Measurements from ENCODE around the gene ANO10.

DNA sequence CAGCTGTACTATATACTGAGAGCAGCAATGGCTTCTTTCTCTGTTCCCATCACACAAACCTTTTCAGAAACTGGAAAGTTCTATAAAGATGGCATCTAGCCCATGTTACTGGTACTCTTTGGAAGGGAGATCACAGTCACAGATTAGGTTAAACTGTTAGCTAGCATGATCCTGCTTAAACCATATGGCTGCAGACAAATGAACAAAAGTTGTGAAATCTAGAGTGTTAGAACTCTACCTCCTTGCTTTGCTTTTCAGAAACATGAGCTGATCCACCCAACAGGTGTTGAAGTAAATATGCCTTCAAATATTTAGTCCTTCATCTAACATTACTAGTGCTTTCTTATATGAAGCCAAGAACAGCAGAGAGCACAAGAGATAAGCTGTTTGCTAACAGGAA is 232.9 kb downstream of the ANO10 start:
- TF ChIP-seq, protein P1, sequence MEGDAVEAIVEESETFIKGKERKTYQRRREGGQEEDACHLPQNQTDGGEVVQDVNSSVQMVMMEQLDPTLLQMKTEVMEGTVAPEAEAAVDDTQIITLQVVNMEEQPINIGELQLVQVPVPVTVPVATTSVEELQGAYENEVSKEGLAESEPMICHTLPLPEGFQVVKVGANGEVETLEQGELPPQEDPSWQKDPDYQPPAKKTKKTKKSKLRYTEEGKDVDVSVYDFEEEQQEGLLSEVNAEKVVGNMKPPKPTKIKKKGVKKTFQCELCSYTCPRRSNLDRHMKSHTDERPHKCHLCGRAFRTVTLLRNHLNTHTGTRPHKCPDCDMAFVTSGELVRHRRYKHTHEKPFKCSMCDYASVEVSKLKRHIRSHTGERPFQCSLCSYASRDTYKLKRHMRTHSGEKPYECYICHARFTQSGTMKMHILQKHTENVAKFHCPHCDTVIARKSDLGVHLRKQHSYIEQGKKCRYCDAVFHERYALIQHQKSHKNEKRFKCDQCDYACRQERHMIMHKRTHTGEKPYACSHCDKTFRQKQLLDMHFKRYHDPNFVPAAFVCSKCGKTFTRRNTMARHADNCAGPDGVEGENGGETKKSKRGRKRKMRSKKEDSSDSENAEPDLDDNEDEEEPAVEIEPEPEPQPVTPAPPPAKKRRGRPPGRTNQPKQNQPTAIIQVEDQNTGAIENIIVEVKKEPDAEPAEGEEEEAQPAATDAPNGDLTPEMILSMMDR (IDR thresholded peaks at IDR 0.05; ENCODE audit: poor library complexity, severe bottlenecking), result no peak
- no peak for TF ChIP-seq EP300 (conservative IDR thresholded peaks at IDR 0.05; ENCODE audit: poor library complexity, severe bottlenecking)
- no peak for TF ChIP-seq EZH2 (IDR thresholded peaks at IDR 0.05; ENCODE audit: borderline replicate concordance, insufficient read depth, low read length, poor library complexity, severe bottlenecking)
- TF ChIP-seq POLR2AphosphoS5 (IDR thresholded peaks at IDR 0.05), result no peak
- no peak for TF ChIP-seq TAF1 (IDR thresholded peaks at IDR 0.05; ENCODE audit: low read depth)
- TF ChIP-seq, protein P2, sequence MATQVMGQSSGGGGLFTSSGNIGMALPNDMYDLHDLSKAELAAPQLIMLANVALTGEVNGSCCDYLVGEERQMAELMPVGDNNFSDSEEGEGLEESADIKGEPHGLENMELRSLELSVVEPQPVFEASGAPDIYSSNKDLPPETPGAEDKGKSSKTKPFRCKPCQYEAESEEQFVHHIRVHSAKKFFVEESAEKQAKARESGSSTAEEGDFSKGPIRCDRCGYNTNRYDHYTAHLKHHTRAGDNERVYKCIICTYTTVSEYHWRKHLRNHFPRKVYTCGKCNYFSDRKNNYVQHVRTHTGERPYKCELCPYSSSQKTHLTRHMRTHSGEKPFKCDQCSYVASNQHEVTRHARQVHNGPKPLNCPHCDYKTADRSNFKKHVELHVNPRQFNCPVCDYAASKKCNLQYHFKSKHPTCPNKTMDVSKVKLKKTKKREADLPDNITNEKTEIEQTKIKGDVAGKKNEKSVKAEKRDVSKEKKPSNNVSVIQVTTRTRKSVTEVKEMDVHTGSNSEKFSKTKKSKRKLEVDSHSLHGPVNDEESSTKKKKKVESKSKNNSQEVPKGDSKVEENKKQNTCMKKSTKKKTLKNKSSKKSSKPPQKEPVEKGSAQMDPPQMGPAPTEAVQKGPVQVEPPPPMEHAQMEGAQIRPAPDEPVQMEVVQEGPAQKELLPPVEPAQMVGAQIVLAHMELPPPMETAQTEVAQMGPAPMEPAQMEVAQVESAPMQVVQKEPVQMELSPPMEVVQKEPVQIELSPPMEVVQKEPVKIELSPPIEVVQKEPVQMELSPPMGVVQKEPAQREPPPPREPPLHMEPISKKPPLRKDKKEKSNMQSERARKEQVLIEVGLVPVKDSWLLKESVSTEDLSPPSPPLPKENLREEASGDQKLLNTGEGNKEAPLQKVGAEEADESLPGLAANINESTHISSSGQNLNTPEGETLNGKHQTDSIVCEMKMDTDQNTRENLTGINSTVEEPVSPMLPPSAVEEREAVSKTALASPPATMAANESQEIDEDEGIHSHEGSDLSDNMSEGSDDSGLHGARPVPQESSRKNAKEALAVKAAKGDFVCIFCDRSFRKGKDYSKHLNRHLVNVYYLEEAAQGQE (IDR thresholded peaks at IDR 0.05; ENCODE audit: borderline replicate concordance), result no peak
- TF ChIP-seq MXI1 (conservative IDR thresholded peaks at IDR 0.05; ENCODE audit: poor library complexity, severe bottlenecking), result no peak
- TF ChIP-seq RAD21 (conservative IDR thresholded peaks at IDR 0.05), result no peak
- TF ChIP-seq SMC3 (conservative IDR thresholded peaks at IDR 0.05; ENCODE audit: poor library complexity), result no peak

Data from neural cell (in vitro differentiated cells).